ENCODE data around the gene RHBDF1.

Gene RHBDF1

DNA sequence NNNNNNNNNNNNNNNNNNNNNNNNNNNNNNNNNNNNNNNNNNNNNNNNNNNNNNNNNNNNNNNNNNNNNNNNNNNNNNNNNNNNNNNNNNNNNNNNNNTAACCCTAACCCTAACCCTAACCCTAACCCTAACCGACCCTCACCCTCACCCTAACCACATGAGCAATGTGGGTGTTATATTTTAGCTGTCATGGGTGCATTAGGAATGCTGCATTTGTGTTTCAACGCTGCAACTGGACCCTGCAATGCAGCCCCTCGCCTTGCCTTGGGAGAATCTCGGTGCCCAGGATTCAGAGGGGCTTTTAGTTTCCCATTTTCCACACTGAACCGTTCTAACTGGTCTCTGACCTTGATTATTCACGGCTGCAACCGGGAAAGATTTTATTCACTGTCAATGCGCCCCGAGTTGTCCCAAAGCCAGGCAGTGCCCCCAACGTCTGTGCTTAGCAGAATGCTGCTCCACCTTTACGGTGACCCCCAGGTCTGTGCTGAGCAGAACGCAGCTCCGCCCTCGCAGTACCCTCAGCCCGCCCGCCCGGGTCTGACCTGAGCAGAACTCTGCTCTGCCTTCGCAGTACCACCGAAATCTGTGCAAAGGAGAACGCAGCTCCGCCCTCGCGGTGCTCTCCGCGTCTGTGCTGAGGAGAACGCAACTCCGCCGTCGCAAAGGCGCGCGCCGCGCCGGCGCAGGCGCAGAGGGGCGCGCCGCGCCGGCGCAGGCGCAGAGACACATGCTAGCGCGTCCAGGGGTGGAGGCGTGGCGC is 62.3 kb downstream of the RHBDF1 start:
- TF ChIP-seq, protein P1, sequence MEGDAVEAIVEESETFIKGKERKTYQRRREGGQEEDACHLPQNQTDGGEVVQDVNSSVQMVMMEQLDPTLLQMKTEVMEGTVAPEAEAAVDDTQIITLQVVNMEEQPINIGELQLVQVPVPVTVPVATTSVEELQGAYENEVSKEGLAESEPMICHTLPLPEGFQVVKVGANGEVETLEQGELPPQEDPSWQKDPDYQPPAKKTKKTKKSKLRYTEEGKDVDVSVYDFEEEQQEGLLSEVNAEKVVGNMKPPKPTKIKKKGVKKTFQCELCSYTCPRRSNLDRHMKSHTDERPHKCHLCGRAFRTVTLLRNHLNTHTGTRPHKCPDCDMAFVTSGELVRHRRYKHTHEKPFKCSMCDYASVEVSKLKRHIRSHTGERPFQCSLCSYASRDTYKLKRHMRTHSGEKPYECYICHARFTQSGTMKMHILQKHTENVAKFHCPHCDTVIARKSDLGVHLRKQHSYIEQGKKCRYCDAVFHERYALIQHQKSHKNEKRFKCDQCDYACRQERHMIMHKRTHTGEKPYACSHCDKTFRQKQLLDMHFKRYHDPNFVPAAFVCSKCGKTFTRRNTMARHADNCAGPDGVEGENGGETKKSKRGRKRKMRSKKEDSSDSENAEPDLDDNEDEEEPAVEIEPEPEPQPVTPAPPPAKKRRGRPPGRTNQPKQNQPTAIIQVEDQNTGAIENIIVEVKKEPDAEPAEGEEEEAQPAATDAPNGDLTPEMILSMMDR (conservative IDR thresholded peaks at IDR 0.05), result no peak
- H3K27ac ChIP-seq, result no peak overlapping the region
